HL-60 (cell line): ENCODE data around the gene CD320.

Experiments
- CTCF ChIP-seq: IDR thresholded peaks from one replicate; pipeline ENCODE4 v1.5.1; 2011; ENCODE audit warnings: low read length, control low read depth, inconsistent platforms; ENCODE audit not compliant: insufficient read depth
- GABPA ChIP-seq: IDR thresholded peaks from 2 replicates; pipeline ENCODE4 v1.6.1; 2012; ENCODE audit warnings: low read depth
- POLR2AphosphoS5 ChIP-seq: IDR thresholded peaks from 2 replicates; pipeline ENCODE4 v1.6.1; 2012; ENCODE audit warnings: low read depth
- REST ChIP-seq: IDR thresholded peaks from 2 replicates; pipeline ENCODE4 v1.6.1; 2012; ENCODE audit warnings: low read depth; ENCODE audit not compliant: insufficient replicate concordance

- no peak for TF ChIP-seq CTCF
- peak; percentile 98 for TF ChIP-seq POLR2AphosphoS5
- peak; percentile 72 for TF ChIP-seq REST
- no peak for TF ChIP-seq GABPA
Measured at GRCh38 chr19:8321067-8321985, 13.2 kb upstream of the CD320 start, which contains the start of the genes NDUFA7 and RPS28.
